M059J (cell line): ENCODE results near the gene ADGRL4. TPM values are rescaled to one million over a fixed set of nuclear protein-coding genes. Genes with fewer than 3 reads are reported as not detected.
"Not testable (repeated sequence)": the region's sequence is repeated elsewhere in the genome, so short reads cannot be mapped to it uniquely, and the experiment has no call there.

Experiments used
- DNase-seq: peaks from one replicate; pipeline ENCODE4 v3.0.0-alpha.2; 2012; ENCODE audit warnings: low read depth
- total RNA-seq: library from RNA; depleted of rRNA; stranded (reverse); fragments of >200 nt; shearing (Covaris generic); gene quantifications from 2 replicates; pipeline ENCODE4 v1.2.3, GENCODE V29; 2014; rRNA removed

Gene ADGRL4
- not detected in 2 replicates for total RNA-seq

GRCh38 chr1:79006564-79006963, at the start of gene ADGRL4:
Gene ADGRL4 (minus strand): TSS chr1:79006730. CDS start chr1:79006654, 76 bp downstream.
- no peak for DNase-seq

DNA sequence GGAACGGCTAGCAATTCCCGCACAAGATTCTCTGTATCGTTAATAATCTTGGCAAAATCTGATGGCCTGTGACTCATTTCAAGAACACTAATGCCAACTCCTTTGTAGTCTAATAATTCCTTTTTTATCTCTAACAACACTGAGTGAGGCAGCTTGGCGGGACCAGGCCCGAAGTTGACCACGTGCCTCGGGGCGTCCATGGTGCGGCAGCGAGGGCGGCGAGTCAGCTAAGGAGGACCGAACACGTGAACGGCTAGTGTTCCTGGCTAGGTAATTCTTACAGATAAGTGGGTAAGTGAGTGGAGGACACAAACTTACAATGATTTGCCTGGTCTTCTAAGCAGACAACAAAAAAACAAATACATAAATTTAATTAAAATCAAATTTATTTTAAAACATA, 49.3 kb upstream of the ADGRL4 start:
- no peak for DNase-seq

- DNase-seq: no peak
Observed at GRCh38 chr1:79052829-79053449, 46.4 kb upstream of the ADGRL4 start.

- peak; percentile 64 for DNase-seq
Observed at GRCh38 chr1:79044974-79045650, 38.6 kb upstream of the ADGRL4 start.

DNA sequence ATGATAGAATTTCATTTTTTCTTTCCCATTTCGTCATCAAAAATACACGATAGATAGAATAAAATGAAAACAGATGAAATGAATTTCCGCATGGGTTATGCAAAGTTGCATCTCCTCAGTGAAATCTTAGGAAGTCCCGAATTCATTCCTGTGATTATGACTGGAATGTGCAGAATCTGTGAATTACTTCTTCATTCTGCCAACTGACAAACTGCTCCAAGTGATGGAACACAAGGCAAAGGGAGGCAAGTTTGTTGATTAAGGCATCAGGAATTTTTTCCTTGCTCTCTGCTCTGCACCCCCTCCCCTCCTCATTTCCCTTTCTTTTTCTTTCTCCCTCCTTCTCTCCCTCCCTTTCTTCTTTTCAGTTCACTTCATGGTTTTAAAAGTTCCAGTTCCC, 37.0 kb upstream of the ADGRL4 start:
- peak; percentile 45 for DNase-seq

DNA sequence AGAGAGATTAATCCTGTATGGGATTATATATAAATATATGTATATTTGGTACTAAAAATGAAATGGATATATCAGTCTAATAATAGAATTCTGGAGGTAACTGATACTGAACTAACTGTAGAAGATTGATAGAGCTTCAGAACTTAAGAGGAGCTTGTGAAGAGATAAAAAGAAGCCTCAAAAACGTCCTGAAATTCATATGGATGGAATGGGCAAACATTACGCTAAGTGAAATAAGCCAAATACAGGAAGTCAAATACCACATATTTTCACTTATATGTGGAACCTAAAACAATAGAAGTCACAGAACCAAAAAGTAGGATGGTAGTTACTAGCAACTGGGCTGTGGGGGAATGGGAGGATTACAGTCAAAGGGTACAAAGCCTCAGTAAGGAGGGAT, 36.0 kb upstream of the ADGRL4 start:
- no peak for DNase-seq

DNA sequence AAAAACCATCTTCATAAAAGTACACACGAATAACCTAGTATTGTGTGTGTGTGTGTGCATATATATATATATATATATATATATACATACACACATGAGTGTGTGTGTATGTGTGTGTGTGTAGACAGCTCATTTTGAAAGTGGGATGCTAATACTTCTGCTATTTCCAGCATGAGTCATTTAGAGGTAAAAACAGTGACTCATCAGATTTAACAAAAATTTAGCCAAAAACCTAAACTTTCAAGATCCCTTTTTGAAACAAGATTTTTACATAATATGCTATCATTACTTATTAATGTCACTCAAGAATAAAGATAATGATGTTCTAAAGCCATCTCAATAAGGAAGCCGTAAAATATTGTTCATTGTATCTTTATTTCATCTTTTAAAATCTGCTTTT, 35.6 kb upstream of the ADGRL4 start:
- peak; percentile 67 for DNase-seq

DNA sequence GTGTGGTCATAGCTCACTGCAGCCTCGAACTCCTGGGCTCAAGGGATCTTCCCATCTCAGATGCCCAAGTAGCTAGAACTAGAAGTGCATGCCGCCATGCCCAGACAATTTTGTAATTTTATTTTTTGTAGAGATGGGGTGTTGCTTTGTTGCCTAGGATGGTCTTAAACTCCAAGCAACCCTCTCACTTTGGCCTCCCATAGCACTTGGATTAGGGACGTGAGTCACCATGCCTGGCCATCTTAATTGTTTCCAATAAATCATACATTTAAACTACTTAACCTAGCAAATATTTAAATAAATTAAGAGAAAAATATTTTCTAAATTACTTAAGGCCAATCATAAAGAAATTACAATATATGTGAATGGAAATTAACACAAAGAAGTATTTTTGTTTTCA, 35.1 kb upstream of the ADGRL4 start:
- DNase-seq: peak; percentile 50

- DNase-seq: no peak
Observed at GRCh38 chr1:79040424-79041082, 34.0 kb upstream of the ADGRL4 start.

DNA sequence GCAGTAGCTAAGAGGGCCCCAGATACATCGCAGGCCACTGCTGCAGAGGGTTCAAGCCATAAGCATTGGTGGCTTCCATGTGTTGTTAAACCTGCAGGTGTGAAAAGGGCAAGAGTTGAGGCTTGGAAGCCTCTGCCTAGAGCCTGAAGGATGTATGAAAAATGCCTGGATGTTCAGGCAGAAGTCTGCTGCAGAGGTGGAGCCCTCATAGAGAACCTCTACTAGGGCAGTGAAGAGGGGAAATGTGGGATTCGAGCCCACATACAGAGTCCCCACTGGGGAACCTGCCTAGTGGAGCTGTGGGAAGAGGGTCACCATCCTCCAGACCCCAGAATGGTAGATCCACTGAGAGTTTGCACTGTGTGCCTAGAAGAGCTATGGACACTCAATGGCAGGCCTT, 30.6 kb upstream of the ADGRL4 start:
- no peak for DNase-seq

- no peak for DNase-seq
Observed at GRCh38 chr1:79012500-79012899, 6.0 kb upstream of the ADGRL4 start.

- no peak for DNase-seq
Observed at GRCh38 chr1:79010589-79010988, 4.1 kb upstream of the ADGRL4 start.

- DNase-seq: no peak
Observed at GRCh38 chr1:79005945-79006344, 585 bp downstream of the ADGRL4 start.

- no peak for DNase-seq
Observed at GRCh38 chr1:79004916-79005315, 1.6 kb downstream of the ADGRL4 start.

- no peak for DNase-seq
Observed at GRCh38 chr1:78996791-78997190, 9.7 kb downstream of the ADGRL4 start.

DNA sequence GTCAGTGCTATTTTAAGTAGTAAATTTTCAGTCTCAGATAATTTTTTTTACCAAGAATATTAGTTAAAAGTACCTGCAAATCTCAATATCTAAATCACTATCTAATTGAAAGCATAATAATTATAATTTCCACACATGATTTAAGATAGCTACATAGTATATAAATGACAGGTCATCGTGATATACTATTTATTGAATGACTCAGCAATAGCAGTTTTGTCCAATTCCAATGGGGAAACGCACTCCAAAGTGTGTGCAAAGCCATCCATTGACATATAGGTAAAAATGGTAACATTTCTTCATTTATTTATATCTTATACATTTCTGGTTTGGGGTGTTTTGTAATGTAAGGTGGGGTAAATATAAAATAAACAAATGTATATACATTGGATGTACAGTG, 19.5 kb downstream of the ADGRL4 start:
- DNase-seq: no peak

DNA sequence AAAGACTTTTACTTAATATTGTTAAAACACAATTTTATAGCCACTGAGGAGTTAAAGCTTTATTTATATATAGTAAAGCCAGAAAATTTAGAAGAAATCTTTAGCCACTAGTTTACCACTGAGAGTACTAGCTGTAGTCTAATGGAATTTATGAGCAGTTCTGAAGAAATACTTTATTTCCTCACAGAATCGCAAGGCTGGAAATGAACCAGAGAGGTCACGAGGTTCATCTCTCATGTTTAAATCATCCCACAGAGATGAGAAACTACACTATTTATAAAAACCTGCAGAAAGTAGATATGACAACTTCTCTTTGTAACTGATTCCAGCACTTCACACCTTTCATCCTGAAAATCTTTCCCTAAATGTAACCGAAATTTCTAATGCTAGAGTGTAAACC, 26.0 kb downstream of the ADGRL4 start:
- peak; percentile 18 for DNase-seq

- DNase-seq: no peak
Observed at GRCh38 chr1:78972723-78973122, 33.8 kb downstream of the ADGRL4 start.

DNA sequence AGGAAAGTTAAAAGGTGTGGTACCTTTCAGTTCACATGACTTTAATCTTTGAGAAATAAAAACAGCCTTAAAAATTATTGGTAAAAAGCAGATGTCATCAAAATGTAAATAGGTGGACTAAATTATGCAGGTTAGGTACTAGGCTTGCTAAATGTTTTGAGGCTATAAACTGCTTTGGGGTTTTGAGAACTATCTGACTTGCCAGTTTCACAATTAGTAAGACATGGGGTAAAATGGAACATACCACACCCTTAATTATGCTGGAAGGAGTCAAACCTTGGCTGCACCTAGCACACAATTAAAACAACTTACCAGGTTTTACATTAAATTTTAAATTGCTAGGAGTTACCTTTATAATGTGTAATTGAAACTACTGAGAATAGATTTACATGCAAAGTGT, 39.4 kb downstream of the ADGRL4 start:
- DNase-seq: not testable (repeated sequence)

DNA sequence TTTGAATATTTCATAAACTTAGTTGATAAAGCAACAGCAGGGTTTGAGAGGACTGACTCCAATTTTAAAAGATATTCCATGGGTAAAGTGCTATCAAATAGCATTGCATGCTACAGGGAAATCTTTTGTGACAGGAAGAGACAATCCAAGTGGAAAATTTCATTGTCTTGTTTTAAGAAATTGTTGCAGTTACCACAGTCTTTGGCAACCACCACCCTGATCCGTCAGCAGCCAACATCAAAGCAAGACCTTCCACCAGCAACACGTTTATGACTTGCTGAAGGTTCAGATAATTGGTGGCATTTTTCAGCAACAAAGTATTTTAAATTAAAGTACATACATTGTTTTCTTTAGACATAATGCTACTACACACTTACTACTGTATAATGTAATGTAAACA, 47.8 kb downstream of the ADGRL4 start:
- DNase-seq: no peak

- DNase-seq: peak; percentile 14
Observed at GRCh38 chr1:78950826-78951225, 55.7 kb downstream of the ADGRL4 start.

GRCh38 chr1:78949227-78949626, 57.3 kb downstream of the ADGRL4 start:
- no peak for DNase-seq

DNA sequence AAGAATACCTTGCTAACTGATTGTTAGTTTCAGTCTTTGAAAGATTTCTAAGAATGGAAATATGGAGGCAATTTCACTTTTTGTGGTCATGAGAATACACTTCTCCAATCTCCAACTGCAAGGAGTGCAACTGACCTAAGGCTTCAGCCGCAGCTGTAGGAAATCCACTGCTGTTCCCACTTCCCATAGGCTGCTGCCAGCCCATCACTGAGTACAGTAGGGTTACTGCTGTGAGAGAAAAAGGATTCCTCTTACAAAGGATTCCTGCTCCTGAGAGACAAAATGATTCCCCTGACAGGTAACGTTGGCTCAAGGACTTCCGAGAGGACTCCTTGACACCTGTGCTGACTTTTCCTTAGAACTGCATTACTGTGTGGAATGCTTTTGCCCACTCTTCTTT, 87.4 kb downstream of the ADGRL4 start:
- DNase-seq: no peak
